NOMO-1 (cell line): ENCODE measurements around the gene TYW1B.
"Not testable (repeated sequence)": the region's sequence is repeated elsewhere in the genome, so short reads cannot be mapped to it uniquely, and the experiment has no call there.

Source experiments
- DNase-seq, 2 experiments: peaks; one replicate each; lab custom pipeline; 2025; ENCODE audit not compliant: unreplicated experiment in 2 of 2; lab: John Stamatoyannopoulos, UW

Gene TYW1B

DNA sequence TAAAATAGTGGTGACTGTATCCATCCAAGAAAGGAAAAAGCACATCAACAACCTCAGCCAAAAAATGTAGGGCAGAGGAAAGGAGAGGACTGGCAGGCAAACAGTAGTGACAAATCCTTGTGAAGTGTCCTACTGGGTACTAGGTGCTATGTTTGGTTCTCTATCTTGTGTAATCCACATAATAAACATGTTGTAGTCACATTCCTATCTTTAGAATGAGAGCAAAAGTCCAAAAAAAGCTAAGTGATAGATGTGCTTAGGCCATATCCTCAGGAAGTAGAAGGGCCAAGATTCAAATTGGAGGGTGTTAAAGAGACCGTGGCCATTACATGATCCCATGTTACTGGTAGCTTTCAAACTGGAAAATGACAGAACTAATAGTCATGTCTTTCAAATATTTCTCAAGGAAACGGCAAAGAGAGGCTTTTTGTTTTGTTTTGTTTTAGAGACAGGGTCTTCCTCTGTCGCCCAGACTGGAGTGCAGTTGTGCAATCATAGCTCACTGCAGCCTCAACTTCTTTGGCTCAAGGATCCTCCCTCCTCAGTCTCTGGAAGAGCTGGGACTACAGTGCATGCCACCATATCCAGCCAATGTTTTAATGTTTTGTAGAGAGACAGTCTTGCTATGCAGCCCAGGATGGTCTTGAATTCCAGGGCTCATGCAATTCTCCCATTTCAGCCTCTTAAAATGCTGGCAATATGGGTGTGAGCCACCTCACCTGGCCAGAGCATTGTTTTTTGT is 244.2 kb downstream of the TYW1B start:
- DNase-seq = not testable (repeated sequence)

GRCh38 chr7:72580142-72580770 is 247.7 kb downstream of the TYW1B start:
- DNase-seq = not testable (repeated sequence)

DNA sequence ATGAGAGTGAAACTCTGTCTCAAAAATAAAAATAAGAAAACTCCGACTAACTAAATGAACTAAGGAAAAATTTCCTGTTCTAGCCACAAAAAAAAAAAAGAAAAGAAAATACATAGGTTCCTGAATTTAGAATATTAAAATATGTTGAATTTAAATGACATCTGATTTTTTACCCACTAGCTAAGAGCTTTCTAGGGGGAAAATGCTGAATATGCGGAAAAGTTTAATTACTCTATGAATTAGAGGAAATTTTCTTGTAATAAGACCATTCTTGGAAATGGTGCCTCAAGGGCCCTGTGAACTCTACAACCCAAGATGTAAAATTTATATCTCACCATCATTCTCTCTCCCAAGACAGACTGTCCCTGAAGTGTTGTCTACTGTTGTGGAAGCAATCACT is 250.9 kb downstream of the TYW1B start:
- DNase-seq = no peak

- DNase-seq = not testable (repeated sequence)
Measured at GRCh38 chr7:72561988-72562387, 266.0 kb downstream of the TYW1B start.

- DNase-seq = not testable (repeated sequence)
Measured at GRCh38 chr7:72559546-72559945, 268.5 kb downstream of the TYW1B start.

- not testable (repeated sequence) for DNase-seq
Measured at GRCh38 chr7:72556733-72557132, 271.3 kb downstream of the TYW1B start.

- not testable (repeated sequence) for DNase-seq
Measured at GRCh38 chr7:72555238-72555637, 272.8 kb downstream of the TYW1B start.

GRCh38 chr7:72554401-72554800 is 273.6 kb downstream of the TYW1B start:
- not testable (repeated sequence) for DNase-seq

DNA sequence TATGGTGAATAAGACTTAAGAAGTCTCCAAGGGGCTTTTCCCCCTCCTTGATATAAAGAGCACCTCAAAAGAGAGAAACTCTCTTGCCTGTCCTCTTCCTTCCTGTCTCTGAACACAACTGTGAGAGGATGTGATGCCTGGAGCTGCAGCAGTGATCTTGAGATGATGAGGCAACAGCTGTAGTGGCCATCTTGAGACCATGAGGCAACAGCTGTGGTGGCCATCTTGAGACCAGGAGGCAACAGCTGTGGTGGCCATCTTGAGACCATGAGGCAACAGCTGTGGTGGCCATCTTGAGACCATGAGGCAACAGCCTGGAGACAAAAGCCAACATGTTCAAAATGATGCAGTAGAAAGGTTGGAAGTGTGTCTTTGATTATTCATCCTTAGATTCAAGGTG is 277.5 kb downstream of the TYW1B start:
- DNase-seq = not testable (repeated sequence)

DNA sequence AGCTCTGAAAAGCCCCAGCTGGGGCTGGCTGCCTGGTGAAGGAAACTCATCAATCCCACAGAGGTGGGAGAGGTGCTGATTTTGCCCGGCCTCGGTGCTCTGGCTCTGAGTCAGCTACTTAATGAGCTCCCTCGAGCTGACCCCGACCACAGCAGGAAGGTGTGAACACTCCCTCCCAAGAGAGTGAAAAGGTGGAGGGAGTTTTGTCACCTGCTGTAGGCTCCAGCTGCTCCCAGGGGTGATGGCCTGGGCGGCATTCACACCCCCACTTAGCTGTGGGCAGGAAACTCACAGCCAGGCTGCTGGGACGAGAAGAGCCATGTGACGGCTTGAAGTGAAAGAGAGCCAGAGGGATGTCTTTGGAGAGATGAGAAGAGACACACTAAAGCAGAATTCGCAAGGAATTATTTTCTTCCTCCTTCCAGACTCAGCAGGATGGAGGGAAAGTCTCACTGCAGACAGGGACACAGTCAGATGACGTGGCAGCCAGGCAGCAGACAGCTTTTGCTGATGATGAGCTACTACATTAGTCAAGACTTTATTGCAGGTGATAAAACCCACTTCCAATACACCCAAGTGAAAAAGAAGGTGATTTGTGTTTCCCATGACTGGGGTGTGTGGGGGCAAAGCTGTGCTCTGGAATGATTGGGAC is 281.3 kb downstream of the TYW1B start:
- DNase-seq = not testable (repeated sequence)

DNA sequence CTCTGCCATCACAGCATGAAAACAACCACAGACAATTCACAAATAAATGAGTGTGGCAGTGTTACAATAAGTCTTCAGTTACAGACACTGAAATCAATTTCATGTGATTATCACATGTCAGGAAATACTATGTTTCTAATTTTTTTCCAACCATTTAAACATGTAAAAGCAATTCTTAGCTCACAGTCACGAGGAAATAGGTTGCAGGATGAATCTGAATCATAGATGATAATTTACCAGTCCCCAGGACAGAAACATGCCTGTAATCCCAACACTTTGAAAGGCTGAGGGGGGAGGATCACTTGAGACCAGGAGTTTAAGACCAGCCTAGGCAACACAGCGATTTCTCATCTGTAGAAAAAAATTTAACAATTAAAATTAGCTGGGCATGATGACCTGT is 283.5 kb downstream of the TYW1B start:
- not testable (repeated sequence) for DNase-seq

GRCh38 chr7:72540923-72541322 is 287.1 kb downstream of the TYW1B start:
- DNase-seq = no peak

GRCh38 chr7:72540106-72540611 is 287.8 kb downstream of the TYW1B start:
- DNase-seq = no peak

GRCh38 chr7:72539702-72540101 is 288.3 kb downstream of the TYW1B start:
- DNase-seq = no peak

DNA sequence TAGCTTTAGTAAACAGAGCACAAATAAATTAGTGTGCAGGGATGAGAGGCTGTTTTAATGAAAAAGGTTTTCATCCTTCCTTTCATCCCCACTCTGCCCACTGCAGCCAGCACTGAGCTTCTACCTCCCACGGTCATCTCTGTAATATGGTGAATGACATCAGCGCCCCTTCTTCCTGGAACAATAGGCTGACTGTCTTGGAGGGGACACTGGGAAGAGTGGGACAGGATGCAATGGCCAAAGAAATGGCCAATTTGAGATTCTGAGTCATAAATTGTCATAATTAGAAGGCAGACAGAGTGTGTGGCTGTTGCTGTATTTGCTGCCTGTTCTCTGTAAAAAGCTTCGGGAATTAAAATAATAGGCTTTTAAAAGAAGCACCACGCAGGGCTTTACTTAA is 289.1 kb downstream of the TYW1B start:
- no peak for DNase-seq

DNA sequence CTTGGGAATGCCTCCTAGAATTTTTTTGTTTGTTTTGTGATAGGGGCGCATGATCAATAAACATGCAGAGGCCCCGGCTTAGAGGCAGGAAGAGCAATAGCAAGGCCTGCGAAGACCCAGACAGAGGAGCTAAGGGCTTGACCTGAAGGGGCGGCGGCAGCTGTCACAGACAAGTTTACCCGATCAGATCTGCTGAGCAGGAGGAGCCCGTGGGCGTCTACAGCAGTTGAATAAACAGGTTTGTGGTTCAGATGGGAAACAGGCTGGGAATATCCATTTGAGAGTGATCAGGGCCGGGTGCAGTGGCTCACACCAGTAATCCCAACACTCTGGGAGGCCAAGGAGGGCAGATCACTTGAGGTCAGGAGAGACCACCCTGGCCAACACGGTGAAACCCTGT is 289.9 kb downstream of the TYW1B start:
- no peak for DNase-seq

GRCh38 chr7:72536038-72536437 is 292.0 kb downstream of the TYW1B start:
- DNase-seq = not testable (repeated sequence)

- DNase-seq = not testable (repeated sequence)
Measured at GRCh38 chr7:72531048-72531447, 297.0 kb downstream of the TYW1B start.
